PC-9 (cell line): ENCODE measurements around the gene S100A4.

ENCODE experiments used
- CTCF ChIP-seq: fragments of 200-600 bp; sonication (generic); conservative IDR thresholded peaks from 2 replicates; pipeline ENCODE4 v1.6.1; 2017; ENCODE audit warnings: mixed run types, antibody characterized with exemption, mild to moderate bottlenecking, moderate library complexity
- EZH2 ChIP-seq: fragments of 200-600 bp; sonication (generic); IDR thresholded peaks from 2 replicates; pipeline ENCODE4 v1.8.0; 2017; ENCODE audit warnings: antibody characterized with exemption, low read depth

GRCh38 chr1:153539395-153540093, 6.1 kb downstream of the S100A4 start:
- no peak for TF ChIP-seq CTCF
- TF ChIP-seq EZH2: no peak
